HUES64 (cell line): ENCODE data around the gene C6orf132.

Source experiments
- H3K27ac ChIP-seq: 2 replicates; pipeline ENCODE4 v1.7.0; 2013; ENCODE audit warnings: low read depth, low read length, inconsistent platforms
- H3K27me3 ChIP-seq: 2 replicates; pipeline ENCODE4 v1.6.1; 2013; ENCODE audit warnings: mild to moderate bottlenecking, low read length; ENCODE audit not compliant: insufficient read depth
- H3K36me3 ChIP-seq: 2 replicates; pipeline ENCODE4 v1.6.1; 2013; ENCODE audit warnings: mild to moderate bottlenecking, low read length; ENCODE audit not compliant: insufficient read depth
- H3K4me1 ChIP-seq: 2 replicates; pipeline ENCODE4 v1.6.1; 2013; ENCODE audit warnings: mild to moderate bottlenecking, low read length, moderate library complexity; ENCODE audit not compliant: insufficient read depth
- H3K4me3 ChIP-seq: 2 replicates; pipeline ENCODE4 v1.5.1; 2013; ENCODE audit warnings: mild to moderate bottlenecking, low read length, moderate library complexity
- H3K9ac ChIP-seq: 2 replicates; pipeline ENCODE4 v1.6.1; 2013; ENCODE audit warnings: mild to moderate bottlenecking, low read depth, low read length
- H3K9me3 ChIP-seq: 2 replicates; pipeline ENCODE4 v1.6.1; 2013; ENCODE audit warnings: low read depth, low read length; ENCODE audit not compliant: insufficient read depth
- WGBS: fragments of 150-250, 120-280 bp; methylation state at CpG from one replicate; pipeline ENCODE4 v1.1.7; 2013; ENCODE audit warnings: missing lambda C conversion rate; 5-methylcytosine and 5-hydroxymethylcytosine counted together

C6orf132 gene

DNA sequence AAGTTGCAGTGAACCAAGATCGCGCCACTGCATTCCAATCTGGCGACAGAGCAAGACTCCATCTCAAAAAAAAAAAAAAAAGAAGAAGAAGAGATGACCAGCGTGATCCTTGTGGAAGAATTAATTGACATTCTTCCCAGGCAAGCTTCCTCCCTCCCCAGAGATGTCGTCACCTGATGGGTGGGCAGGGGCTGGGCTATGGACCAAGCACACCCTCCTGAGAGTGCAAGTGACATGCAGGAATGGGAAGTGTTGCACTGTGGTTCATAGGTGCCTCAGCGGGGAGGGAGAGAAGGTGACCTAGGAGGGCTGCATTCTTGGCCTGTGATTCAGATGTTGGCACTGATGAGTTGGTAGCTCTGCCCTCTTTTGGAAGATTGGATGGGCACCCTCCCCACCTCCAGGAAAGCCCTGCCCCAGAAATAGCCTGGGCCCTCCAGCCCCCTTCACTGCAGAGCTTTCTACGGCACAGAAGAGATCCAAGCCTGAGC is 54.3 kb downstream of the C6orf132 start:
- no peak overlapping the region for H3K9ac ChIP-seq
- peaks cover 2% of the 10 kb centered on the region; the same call in 1 of the 2 replicates for H3K4me1 ChIP-seq
- no peaks in the 10 kb centered on the region for H3K36me3 ChIP-seq
- no peak overlapping the region for H3K27ac ChIP-seq
- no peaks in the 10 kb centered on the region for H3K9me3 ChIP-seq
- no peak overlapping the region for H3K4me3 ChIP-seq
- 79% methylated on average over 6 of the region's 7 CpGs for WGBS
- no peaks in the 10 kb centered on the region; the same call in 1 of the 2 replicates for H3K27me3 ChIP-seq

GRCh38 chr6:42086046-42087035 is 56.1 kb downstream of the C6orf132 start:
- Histone ChIP-seq H3K36me3 (no peaks in the 10 kb centered on the region), H3K4me1 (peaks cover 2% of the 10 kb centered on the region; the same call in 1 of the 2 replicates), H3K9ac (no peak overlapping the region; the same call in 1 of the 2 replicates), H3K27ac (no peak overlapping the region), H3K27me3 (no peaks in the 10 kb centered on the region), H3K9me3 (no peaks in the 10 kb centered on the region), H3K4me3 (no peak overlapping the region)
- 89% methylated on average over 22 of the region's 22 CpGs for WGBS

GRCh38 chr6:42084889-42085288 is 57.5 kb downstream of the C6orf132 start:
- WGBS: 93% methylated on average over 5 of the region's 5 CpGs
- no peaks in the 10 kb centered on the region for H3K27me3 ChIP-seq

DNA sequence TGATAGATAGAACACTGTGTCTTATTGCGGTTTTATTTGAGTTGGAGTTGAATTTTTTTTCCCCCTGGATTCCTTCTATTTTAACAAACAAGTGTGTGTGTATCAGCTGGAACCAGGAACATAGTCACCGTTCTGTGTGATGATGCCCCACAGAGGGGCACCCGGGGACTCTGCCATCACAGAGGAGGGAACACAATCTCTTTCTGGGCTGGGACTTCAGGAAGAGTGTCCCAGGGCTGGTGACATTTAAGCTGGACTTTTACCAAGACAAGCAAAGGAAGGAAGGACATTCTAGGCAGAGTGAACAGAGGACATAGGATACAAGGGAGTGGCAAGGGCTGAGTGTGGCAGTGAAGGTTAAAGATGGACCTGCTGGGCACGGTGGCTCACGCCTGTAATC is 58.9 kb downstream of the C6orf132 start:
- Histone ChIP-seq H3K9ac (no peak overlapping the region), H3K36me3 (peaks cover 10% of the 10 kb centered on the region), H3K4me3 (no peak overlapping the region), H3K27me3 (no peaks in the 10 kb centered on the region), H3K4me1 (peaks cover 2% of the 10 kb centered on the region; the same call in 1 of the 2 replicates), H3K9me3 (no peaks in the 10 kb centered on the region), H3K27ac (no peak overlapping the region)
- 95% methylated on average over 4 of the region's 5 CpGs for WGBS

More at GRCh38 chr6:42084889-42085288, 57.5 kb downstream of the C6orf132 start:
- Histone ChIP-seq H3K27ac (no peak overlapping the region), H3K4me1 (peaks cover 2% of the 10 kb centered on the region; the same call in 1 of the 2 replicates), H3K9ac (no peak overlapping the region), H3K4me3 (no peak overlapping the region), H3K9me3 (no peaks in the 10 kb centered on the region), H3K36me3 (no peaks in the 10 kb centered on the region)

- Histone ChIP-seq H3K27me3 (no peaks in the 10 kb centered on the region), H3K36me3 (peaks cover 30% of the 10 kb centered on the region), H3K4me1 (no peaks in the 10 kb centered on the region), H3K9me3 (no peaks in the 10 kb centered on the region), H3K27ac (no peak overlapping the region), H3K4me3 (no peak overlapping the region), H3K9ac (no peak overlapping the region)
- WGBS: 94% methylated on average over 10 of the region's 10 CpGs
Observed at GRCh38 chr6:42079941-42080464, 62.4 kb downstream of the C6orf132 start.

GRCh38 chr6:42078386-42078785 is 64.0 kb downstream of the C6orf132 start:
- H3K27me3 ChIP-seq: no peaks in the 10 kb centered on the region
- H3K4me3 ChIP-seq: no peak overlapping the region
- peaks cover 36% of the 10 kb centered on the region for H3K36me3 ChIP-seq
- no peaks in the 10 kb centered on the region for H3K4me1 ChIP-seq
- H3K27ac ChIP-seq: no peak overlapping the region
- 95% methylated on average over 11 of the region's 11 CpGs for WGBS
- H3K9me3 ChIP-seq: no peaks in the 10 kb centered on the region
- H3K9ac ChIP-seq: no peak overlapping the region

DNA sequence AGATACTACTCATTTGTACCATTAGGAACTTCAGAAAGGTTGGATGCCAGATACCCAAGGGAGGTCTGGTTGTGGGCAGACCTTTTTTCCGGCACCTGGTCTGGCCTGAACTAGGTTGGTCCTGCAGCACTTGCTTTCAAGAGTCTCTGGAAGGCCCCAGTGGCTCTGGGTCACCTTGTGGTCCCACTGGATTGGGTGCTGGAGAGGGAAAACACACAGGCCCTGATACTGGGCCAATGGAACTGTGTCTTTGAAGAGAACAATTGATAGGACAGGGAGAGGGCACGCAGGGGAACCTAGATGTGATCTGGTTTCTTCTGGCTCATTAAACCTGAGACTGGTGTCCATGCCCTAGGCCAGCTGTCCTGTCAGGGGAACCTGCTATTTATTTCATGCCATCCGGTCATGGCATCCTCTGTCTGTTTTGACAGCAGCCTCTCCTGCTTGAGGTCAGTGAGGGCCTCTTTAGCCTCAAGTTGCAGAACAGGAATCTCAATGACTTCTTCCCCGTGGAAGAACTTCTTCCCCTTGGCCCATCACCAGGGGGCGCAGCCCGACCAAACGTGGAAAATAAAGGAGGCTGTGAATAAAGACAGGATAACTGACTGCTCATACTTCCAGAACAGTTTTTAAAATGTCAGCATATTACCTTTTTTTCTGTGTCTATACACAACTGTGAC is 67.1 kb downstream of the C6orf132 start:
- Histone ChIP-seq H3K9ac (no peak overlapping the region), H3K4me1 (no peaks in the 10 kb centered on the region), H3K36me3 (peaks cover 62% of the 10 kb centered on the region), H3K27ac (no peak overlapping the region), H3K4me3 (no peak overlapping the region), H3K9me3 (no peaks in the 10 kb centered on the region), H3K27me3 (no peaks in the 10 kb centered on the region)
- WGBS: 70% methylated on average over 4 of the region's 7 CpGs

DNA sequence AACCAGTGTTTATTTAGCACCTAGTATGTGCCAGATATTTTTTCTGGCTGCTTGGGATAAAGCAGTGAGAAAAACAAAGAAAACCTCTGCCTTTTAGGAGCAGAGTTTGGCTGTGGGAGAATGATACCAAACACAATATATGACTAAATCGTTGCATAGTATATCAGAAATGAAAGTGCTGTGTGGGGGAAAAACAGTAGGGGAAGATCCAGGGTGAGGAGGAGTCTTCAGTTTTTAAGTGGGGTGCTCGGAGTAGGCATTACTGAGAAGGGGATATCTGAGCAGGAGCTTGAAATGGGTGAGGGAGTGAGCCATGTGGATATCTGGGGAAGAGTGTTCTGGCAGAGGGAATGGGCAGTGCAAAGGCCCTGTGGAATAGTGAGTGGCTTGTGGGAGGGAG is 69.1 kb downstream of the C6orf132 start:
- Histone ChIP-seq H3K9ac (no peak overlapping the region), H3K9me3 (no peaks in the 10 kb centered on the region), H3K4me1 (no peaks in the 10 kb centered on the region), H3K27me3 (no peaks in the 10 kb centered on the region), H3K27ac (no peak overlapping the region), H3K36me3 (peaks cover 68% of the 10 kb centered on the region), H3K4me3 (no peak overlapping the region)
- 91% methylated on average over 2 of the region's 2 CpGs for WGBS

GRCh38 chr6:42071881-42072583 is 70.4 kb downstream of the C6orf132 start:
- Histone ChIP-seq H3K4me3 (no peak overlapping the region), H3K27me3 (no peaks in the 10 kb centered on the region), H3K9ac (no peak overlapping the region), H3K36me3 (peaks cover 68% of the 10 kb centered on the region), H3K4me1 (no peaks in the 10 kb centered on the region), H3K9me3 (no peaks in the 10 kb centered on the region), H3K27ac (no peak overlapping the region)
- 77% methylated on average over 5 of the region's 6 CpGs for WGBS

DNA sequence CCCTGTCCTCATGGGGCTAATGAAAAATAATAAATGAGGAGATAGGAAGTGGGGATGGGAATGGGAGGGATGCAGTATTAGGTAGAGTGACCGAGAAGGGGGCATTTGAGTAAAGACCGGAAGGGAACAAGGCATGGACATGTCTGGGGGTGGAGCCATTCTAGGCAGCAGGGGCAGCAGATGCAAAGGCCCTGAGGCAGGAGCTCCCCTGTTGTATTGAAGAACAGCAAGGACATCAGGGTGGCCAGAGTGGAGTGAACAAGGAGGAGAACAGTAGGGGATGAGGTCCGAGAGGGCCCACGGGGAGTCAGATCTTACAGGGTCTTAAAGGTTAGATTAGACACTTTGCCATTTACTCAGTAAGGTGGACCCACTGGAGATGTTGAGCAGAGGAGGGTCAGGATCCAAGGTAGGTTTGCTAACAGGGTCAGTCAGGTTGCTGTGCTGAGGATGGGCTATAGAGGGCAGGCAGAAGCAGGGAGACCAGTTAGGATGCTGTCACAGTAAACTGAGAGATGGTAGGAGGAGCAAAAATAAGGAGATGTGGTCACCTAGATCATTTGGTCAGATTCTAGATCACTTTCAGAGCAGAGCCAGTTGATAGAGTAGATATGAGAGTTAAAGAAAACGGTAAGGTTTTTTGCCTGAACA is 73.4 kb downstream of the C6orf132 start:
- Histone ChIP-seq H3K9ac (no peak overlapping the region), H3K9me3 (no peaks in the 10 kb centered on the region), H3K4me3 (no peak overlapping the region), H3K27me3 (no peaks in the 10 kb centered on the region), H3K27ac (no peak overlapping the region), H3K36me3 (peaks cover 81% of the 10 kb centered on the region), H3K4me1 (no peaks in the 10 kb centered on the region)
- 95% methylated on average over 5 of the region's 5 CpGs for WGBS
